ENCODE measurements around the gene TSTD1.
A peak's percentile ranks its signal among the peaks of the same experiment; 100 is the strongest.
"Not testable (repeated sequence)": the region's sequence is repeated elsewhere in the genome, so short reads cannot be mapped to it uniquely, and the experiment has no call there.

TSTD1 gene

GRCh38 chr1:161033751-161034150 lies 5.0 kb downstream of the TSTD1 start:
- no peak for DNase-seq

DNA sequence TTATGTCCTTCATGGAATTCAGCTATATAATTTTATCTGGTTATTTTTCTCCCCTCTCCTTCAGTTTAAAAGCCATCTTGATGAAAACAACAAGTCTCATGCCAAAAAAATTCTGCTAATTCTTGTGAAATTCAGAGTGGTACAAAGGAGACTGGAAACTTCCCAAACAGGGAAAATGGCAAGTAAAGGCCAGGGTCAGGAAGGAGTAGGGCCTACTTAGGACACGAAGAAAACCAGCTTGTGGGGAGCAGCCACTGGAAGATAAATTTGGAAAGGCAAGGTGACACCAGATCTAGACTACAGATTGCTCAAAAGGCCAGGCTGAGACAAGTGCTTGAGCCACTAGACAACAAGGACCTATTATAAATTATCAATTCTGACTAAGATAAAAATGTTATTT lies 6.4 kb downstream of the TSTD1 start:
- no peak for DNase-seq

DNA sequence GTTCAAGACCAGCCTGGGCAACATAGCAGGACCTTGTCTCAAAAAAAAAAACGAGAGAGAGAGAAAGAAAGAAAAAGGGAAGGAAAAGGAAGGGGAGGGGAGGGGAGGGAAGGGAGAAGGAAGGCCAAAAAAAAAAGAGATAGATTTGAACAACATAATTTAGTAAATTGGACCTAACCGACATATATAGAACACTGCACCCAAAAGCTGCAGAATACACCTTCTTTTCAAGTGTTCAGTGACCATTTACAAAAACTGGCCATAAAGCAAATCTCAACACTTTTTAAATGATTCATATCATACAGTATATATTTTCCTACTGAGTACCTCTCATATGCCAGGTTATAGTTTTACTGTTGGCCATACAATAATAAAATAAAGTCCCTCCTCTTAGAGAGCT lies 6.9 kb downstream of the TSTD1 start:
- no peak for DNase-seq

DNA sequence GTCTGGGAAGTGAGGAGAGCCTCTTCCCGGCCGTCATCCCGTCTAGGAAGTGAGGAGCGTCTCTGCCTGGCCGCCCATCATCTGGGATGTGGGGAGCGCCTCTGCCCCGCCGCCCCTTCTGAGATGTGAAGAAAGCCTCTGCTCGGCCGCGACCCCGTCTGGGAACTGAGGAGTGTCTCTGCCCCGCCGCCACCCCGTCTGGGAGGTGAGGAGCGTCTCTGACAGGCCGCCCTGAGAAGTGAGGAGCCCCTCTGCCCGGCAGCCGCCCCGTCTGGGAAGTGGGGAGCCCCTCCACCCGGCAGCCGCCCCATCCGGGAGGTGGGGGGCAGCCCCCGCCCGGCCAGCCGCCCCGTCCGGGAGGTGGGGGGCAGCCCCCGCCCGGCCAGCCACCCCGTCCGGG lies 9.3 kb downstream of the TSTD1 start:
- not testable (repeated sequence) for DNase-seq

GRCh38 chr1:161026954-161027353 lies 11.8 kb downstream of the TSTD1 start:
- DNase-seq = not testable (repeated sequence)

DNA sequence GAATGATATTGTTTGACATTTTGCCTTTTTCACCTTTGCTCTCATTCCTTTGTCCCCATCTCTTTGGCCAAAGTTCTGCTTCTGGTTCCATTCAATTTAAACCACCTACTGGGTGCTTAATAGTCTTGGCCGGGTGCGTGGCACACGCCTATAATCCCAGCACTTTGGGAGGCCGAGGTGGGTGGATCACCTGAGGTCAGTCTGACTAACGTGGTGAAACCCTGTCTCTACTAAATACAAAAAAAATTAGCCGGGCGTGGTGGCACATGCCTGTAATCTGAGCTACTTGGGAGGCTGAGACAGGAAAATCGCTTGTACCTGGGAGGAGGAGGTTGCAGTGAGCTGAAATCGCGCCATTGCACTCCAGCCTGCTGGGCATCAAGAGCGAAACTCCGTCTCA lies 16.3 kb downstream of the TSTD1 start:
- DNase-seq = not testable (repeated sequence)

GRCh38 chr1:161021970-161022353 lies 16.8 kb downstream of the TSTD1 start:
- DNase-seq = no peak

DNA sequence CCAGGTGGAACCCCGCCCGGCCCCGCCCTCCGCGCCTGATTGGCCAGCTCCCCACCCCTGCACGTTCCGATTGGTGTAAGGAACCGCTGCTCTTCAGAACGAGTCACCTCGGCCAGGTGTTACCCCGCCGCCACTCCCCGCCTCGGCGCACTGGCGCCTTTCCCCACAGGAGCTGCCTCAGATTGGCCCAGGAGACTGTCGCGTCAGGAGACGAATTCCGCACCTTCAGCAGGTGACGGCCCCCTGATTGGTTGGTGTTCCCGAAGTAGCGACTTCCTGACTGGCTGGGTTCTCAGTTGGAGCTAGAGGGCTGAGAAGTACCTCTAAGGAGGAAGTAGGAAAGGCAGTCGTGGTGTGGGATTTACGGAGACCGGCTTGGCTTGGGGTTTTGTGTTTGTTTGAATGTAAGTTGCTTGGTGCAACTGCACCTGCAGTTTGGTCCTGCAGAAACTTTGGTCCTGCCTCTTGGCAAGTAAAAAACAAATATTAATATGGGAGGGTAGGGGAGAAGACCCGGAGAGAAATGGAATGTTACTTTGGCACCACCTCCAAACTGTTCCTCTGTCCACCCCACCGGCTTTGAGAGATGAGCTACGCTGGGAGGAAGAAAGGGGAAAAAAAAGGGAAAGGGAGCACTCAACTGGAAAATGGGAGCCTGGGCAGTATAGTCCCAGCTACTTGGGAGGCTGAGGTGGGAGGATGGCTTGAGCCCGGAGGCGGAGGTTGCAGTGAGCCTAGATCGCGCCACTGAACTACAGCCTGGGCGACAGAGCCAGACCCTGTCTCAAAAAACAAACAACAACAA lies 17.4 kb downstream of the TSTD1 start:
- peak; percentile 99 for DNase-seq

DNA sequence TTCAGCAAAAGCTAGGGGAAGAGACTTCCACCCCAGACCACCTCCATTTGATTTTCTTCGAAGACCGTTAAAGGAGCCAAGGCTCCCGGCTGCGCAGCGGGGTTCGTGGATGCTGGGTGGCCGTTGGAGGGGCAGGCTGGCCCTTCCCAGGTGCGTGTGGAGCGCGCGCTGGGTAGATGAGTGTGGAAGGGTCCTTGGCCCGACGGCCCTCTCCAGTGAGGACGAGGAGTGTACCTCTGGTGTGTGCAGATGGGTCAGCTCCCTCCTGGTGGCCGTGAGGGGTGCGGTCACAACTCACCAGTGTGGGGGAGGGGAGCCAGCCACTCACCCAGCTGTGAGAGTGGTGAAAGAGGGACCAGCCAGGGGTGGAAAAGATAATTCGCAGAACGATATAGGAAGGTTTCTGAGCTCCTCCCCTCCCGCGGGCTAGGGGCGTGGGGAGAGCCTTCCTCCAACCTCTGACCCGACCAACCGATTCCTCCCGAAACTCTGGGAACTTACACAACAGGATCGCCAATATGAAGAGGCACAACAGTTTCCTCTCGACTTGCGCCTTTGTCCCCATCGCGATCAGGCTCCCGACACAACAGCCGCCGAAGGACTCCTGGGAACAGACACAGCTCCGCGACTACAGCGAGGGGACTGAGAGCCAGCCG lies 18.1 kb downstream of the TSTD1 start, which contains the start of gene F11R:
Gene F11R, minus strand, starts transcription at position 644 of the 656 bp plus-strand sequence. Its CDS starts 79 bp downstream, at position 565.
- DNase-seq = peak; percentile 83

GRCh38 chr1:161019751-161020495 lies 18.8 kb downstream of the TSTD1 start:
- DNase-seq = no peak

DNA sequence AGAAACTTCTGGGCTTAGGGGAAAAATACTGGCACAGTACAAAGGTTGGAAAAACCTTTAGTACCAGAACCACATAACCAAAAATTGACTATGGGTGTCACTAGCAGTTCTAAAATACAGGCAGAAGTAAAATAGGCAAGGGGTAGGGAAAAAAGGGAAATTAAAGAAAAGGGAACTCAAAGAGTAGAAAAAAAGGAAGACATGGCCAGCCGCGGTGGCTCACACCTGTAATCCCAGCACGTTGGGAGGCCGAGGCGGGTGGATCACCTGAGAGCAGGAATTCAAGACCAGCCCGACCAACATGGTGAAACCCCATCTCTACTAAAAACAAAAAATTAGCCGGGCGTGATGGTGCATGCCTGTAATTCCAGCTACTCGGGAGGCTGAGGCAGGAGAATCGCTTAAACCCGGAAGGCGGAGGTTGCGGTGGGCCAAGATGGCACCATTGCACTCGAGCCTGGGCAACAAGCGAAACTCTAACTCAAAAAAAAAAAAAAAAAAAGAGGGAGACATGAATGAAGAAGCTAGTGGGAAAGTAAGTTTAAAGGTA lies 19.6 kb downstream of the TSTD1 start:
- DNase-seq = not testable (repeated sequence)

DNA sequence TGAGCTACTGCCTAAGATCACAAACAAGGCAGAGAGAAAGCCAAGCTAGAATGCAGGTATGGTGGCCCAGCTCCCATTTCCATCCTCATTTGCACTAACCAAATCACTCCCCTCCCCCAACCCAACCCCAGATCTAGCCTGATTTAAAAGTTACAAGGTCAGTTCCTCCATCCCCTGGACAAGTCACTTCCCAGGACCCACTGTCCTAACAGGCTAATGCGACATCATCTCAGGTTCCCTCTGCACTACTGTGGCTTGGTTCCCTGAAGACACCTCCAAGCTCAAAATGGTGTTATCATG lies 20.2 kb downstream of the TSTD1 start:
- DNase-seq = no peak

DNA sequence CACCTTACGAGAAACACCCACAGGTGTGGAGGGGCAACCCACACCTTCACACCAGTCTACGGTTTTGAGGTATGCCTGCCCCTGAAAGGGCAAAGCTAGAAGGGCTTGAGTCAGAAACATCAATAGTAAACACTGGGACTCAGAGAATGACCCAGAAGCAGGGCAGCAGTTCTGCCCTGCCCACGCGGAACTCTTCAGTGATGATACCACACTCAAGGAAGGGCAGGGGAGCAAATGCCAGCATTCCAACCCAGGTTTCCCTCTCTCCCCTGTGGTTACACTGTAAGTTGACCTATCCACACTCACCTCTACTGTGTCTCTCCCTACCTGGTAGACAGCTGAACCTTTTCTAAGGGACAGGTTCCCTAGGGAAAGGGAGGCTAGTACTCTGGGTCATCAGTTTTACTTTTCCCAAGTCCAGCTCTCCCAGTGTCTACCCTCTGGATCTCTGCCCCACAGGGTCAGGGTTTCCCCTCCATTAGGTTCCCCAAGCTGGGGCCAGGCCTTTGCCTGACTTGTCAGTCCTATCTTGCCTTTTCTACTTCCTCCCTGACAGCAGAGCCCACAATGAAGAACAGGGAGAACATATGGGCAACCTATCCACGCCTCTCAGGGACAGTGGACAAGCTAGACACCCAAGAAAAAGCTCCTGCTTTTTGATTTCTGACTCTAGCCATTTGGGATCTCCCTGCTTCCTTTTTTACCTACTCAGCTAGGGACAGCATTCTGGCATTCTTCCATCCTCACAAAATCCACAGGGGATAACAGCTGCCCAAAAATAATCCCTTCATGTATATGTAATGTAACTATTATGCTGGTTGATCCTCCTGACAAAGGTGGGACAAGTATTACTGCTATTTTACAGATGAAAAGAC lies 20.8 kb downstream of the TSTD1 start:
- DNase-seq = no peak

GRCh38 chr1:161017181-161017580 lies 21.6 kb downstream of the TSTD1 start:
- DNase-seq = not testable (repeated sequence)

DNA sequence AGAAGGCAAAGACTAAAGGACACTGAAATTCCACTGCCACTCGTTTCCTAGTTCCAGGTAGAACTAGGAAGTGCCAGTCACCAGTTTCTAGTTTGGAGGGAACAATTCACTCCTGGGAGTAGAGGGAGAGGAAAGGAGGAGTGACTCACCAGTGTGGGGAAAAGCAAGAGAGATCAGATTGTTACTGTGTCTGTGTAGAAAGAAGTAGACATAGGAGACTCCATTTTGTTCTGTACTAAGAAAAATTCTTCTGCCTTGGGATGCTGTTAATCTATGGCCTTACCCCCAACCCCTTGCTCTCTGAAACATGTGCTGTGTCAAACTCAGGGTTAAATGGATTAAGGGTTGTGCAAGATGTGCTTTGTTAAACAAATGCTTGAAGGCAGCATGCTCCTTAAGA lies 22.1 kb downstream of the TSTD1 start:
- DNase-seq = not testable (repeated sequence)

- peak; percentile 95 for DNase-seq
Observed at GRCh38 chr1:161013488-161014230, 25.1 kb downstream of the TSTD1 start.

- no peak for DNase-seq
Observed at GRCh38 chr1:161013131-161013487, 25.7 kb downstream of the TSTD1 start.

DNA sequence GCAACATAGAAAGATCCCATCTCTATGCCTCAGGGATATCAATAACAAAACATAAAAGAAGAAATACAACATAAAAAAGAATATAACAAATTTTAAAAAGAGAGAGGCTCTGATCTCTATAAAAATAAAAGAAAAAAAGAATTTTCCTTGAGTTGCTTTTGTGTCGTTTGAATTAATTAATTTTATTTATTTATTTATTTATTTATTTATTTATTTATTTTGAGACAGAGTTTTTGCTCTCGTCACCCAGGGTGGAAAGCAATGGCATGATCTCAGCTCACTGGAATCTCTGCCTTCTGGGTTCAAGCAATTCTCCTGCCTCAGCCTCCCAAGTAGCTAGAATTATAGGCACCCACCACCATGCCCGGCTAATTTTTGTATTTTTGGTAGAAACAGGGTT lies 26.3 kb downstream of the TSTD1 start:
- DNase-seq = no peak

- no peak for DNase-seq
Observed at GRCh38 chr1:161009602-161010211, 29.1 kb downstream of the TSTD1 start.

DNA sequence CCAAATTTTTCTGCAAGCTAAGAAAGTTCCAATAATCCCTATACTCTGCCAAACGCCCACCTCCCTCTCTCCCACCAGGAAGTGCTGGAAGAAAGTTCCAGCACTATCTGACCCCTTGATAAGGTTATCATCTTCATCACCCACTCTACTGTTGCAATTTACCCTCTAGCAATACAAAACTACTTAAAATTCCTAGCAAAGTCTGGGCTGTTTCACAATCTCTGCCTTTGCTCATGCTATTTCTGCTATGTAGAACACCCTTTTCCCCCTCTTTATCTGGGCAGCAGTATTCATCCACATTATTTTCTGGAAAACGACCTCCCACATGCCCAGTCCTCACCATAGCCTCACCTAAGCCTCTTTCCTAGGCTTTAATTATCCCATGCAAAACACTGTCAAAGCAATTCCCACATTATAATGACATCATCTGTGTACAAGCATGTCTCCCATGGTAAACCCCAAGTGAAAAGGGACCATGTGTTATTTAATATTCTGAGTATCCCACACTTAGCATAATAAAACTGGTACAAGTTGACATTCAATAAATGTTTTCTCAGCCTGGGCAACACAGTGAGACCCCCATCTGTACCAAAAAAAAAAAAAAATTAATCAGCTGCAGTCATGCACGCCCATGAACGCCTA lies 29.8 kb downstream of the TSTD1 start:
- no peak for DNase-seq

DNA sequence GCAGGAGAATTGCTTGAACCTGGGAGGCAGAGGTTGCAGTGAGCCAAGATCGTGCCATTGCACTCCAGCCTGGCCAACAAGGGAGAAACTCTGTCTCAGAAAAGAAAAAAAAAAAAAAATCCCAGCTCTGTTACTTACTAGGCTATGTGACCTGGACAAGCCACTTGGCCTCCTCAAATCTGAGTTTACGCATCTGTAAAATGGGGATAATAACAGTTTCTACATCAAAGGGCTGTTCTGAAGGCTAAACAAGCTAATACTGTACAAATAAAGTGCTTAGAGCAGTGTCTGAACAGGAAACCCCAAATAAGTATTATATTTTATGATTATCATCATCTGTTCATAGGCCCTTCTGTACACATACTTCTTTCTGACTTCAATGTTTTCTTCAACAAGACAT lies 31.4 kb downstream of the TSTD1 start:
- no peak for DNase-seq

Measured in RPMI8226 (cell line).